ENCODE measurements around the gene PLCB3.

The PLCB3 gene

GRCh38 chr11:64230985-64231365 is 20.4 kb upstream of the PLCB3 start:
- no peak for DNase-seq (ENCODE audit: insufficient read length)
- peak; percentile 63 for FAIRE-seq
- no peak for TF ChIP-seq TAF1 (IDR thresholded peaks at IDR 0.05; ENCODE audit: borderline replicate concordance, low read depth, low read length)
- TF ChIP-seq POLR2AphosphoS5 (IDR thresholded peaks at IDR 0.05; ENCODE audit: low read depth, low read length): no peak
- no peak for TF ChIP-seq POLR2A (IDR thresholded peaks at IDR 0.05; ENCODE audit: low read depth, low read length)

- no peak for TF ChIP-seq POLR2AphosphoS5 (IDR thresholded peaks at IDR 0.05; ENCODE audit: low read depth, low read length)
- TF ChIP-seq POLR2A (IDR thresholded peaks at IDR 0.05; ENCODE audit: low read depth, low read length): no peak
- no peak for TF ChIP-seq TAF1 (IDR thresholded peaks at IDR 0.05; ENCODE audit: borderline replicate concordance, low read depth, low read length)
- FAIRE-seq: no peak
- DNase-seq (ENCODE audit: insufficient read length): no peak
Observed at GRCh38 chr11:64231546-64231945, 19.8 kb upstream of the PLCB3 start.

GRCh38 chr11:64232182-64232966 is 19.0 kb upstream of the PLCB3 start:
- FAIRE-seq (no peak), DNase-seq (ENCODE audit: insufficient read length) (no peak)
- TF ChIP-seq POLR2AphosphoS5 (IDR thresholded peaks at IDR 0.05; ENCODE audit: low read depth, low read length) (no peak), TAF1 (IDR thresholded peaks at IDR 0.05; ENCODE audit: borderline replicate concordance, low read depth, low read length) (no peak), POLR2A (IDR thresholded peaks at IDR 0.05; ENCODE audit: low read depth, low read length) (no peak)

GRCh38 chr11:64232967-64233315 is 18.4 kb upstream of the PLCB3 start:
- DNase-seq (ENCODE audit: insufficient read length) (no peak), FAIRE-seq (no peak)
- no peak for TF ChIP-seq POLR2AphosphoS5 (IDR thresholded peaks at IDR 0.05; ENCODE audit: low read depth, low read length)
- no peak for TF ChIP-seq POLR2A (IDR thresholded peaks at IDR 0.05; ENCODE audit: low read depth, low read length)
- no peak for TF ChIP-seq TAF1 (IDR thresholded peaks at IDR 0.05; ENCODE audit: borderline replicate concordance, low read depth, low read length)

GRCh38 chr11:64233913-64234586 is 17.3 kb upstream of the PLCB3 start, which contains the start of gene VEGFB:
Gene VEGFB, plus strand, starts transcription at chr11:64234584. Its CDS starts 250 bp downstream, at chr11:64234834.
- TF ChIP-seq POLR2AphosphoS5 (IDR thresholded peaks at IDR 0.05; ENCODE audit: low read depth, low read length): no peak
- no peak; the same call in 1 of the 2 replicates for TF ChIP-seq POLR2A (IDR thresholded peaks at IDR 0.05; ENCODE audit: low read depth, low read length)
- TF ChIP-seq TAF1 (IDR thresholded peaks at IDR 0.05; ENCODE audit: borderline replicate concordance, low read depth, low read length): no peak
- peak; percentile 94 for FAIRE-seq
- DNase-seq (ENCODE audit: insufficient read length): peak; percentile 78

GRCh38 chr11:64234647-64235379 is 16.5 kb upstream of the PLCB3 start:
- TF ChIP-seq POLR2AphosphoS5 (IDR thresholded peaks at IDR 0.05; ENCODE audit: low read depth, low read length): no peak
- no peak for TF ChIP-seq POLR2A (IDR thresholded peaks at IDR 0.05; ENCODE audit: low read depth, low read length)
- no peak for TF ChIP-seq TAF1 (IDR thresholded peaks at IDR 0.05; ENCODE audit: borderline replicate concordance, low read depth, low read length)
- FAIRE-seq (peak; percentile 65), DNase-seq (ENCODE audit: insufficient read length) (peak; percentile 48)

- DNase-seq (ENCODE audit: insufficient read length): no peak
- peak; percentile 5 for FAIRE-seq
- no peak for TF ChIP-seq POLR2AphosphoS5 (IDR thresholded peaks at IDR 0.05; ENCODE audit: low read depth, low read length)
- TF ChIP-seq TAF1 (IDR thresholded peaks at IDR 0.05; ENCODE audit: borderline replicate concordance, low read depth, low read length): no peak
- no peak for TF ChIP-seq POLR2A (IDR thresholded peaks at IDR 0.05; ENCODE audit: low read depth, low read length)
Observed at GRCh38 chr11:64235437-64236161, 15.7 kb upstream of the PLCB3 start.

GRCh38 chr11:64237484-64237951 is 13.8 kb upstream of the PLCB3 start:
- no peak for FAIRE-seq
- TF ChIP-seq POLR2AphosphoS5 (IDR thresholded peaks at IDR 0.05; ENCODE audit: low read depth, low read length) (no peak), POLR2A (IDR thresholded peaks at IDR 0.05; ENCODE audit: low read depth, low read length) (no peak), TAF1 (IDR thresholded peaks at IDR 0.05; ENCODE audit: borderline replicate concordance, low read depth, low read length) (no peak)
- no peak for DNase-seq (ENCODE audit: insufficient read length)

- DNase-seq (ENCODE audit: insufficient read length) (no peak), FAIRE-seq (no peak)
- TF ChIP-seq POLR2A (IDR thresholded peaks at IDR 0.05; ENCODE audit: low read depth, low read length): no peak
- no peak for TF ChIP-seq POLR2AphosphoS5 (IDR thresholded peaks at IDR 0.05; ENCODE audit: low read depth, low read length)
- TF ChIP-seq TAF1 (IDR thresholded peaks at IDR 0.05; ENCODE audit: borderline replicate concordance, low read depth, low read length): no peak
Observed at GRCh38 chr11:64238076-64238475, 13.3 kb upstream of the PLCB3 start.

GRCh38 chr11:64238999-64239398 is 12.3 kb upstream of the PLCB3 start:
- DNase-seq (ENCODE audit: insufficient read length) (no peak), FAIRE-seq (no peak)
- TF ChIP-seq POLR2A (IDR thresholded peaks at IDR 0.05; ENCODE audit: low read depth, low read length) (no peak), TAF1 (IDR thresholded peaks at IDR 0.05; ENCODE audit: borderline replicate concordance, low read depth, low read length) (no peak), POLR2AphosphoS5 (IDR thresholded peaks at IDR 0.05; ENCODE audit: low read depth, low read length) (no peak)

All from GM12892 (cell line).